Activated naive CD4-positive, alpha-beta T cell (primary cell): ENCODE measurements around the gene TRUB1.

Source experiments
- DNase-seq, 4 experiments: peaks; one replicate each; lab custom pipeline; 2025; lab: John Stamatoyannopoulos, UW

Gene TRUB1

GRCh38 chr10:114982989-114983388 lies 45.0 kb downstream of the TRUB1 start:
- no peak for DNase-seq

GRCh38 chr10:114987995-114988394 lies 50.0 kb downstream of the TRUB1 start:
- DNase-seq: no peak

- DNase-seq: no peak
Measured at GRCh38 chr10:114990586-114990985, 52.6 kb downstream of the TRUB1 start.

DNA sequence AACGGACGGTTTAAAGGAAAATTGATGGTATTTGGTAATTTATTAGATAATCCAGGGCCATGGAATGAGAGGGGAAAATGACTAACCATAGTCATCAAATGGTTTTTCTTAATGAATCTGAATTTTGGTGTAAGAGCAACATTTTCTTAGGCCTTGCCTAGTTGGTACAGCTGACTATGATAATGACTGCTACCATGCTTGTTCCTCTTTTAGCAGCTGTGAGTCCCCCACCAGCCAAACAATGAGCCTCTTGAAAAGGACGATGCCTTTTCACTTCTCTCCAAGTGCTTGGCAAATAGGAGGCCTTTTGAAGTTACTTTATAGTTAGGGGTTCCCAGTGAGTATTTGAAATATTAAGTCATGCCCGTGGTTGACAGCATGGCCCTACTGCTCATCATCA lies 53.0 kb downstream of the TRUB1 start:
- DNase-seq: no peak

GRCh38 chr10:114992189-114992775 lies 54.3 kb downstream of the TRUB1 start:
- DNase-seq: no peak

GRCh38 chr10:114995468-114996247 lies 57.7 kb downstream of the TRUB1 start:
- no peak for DNase-seq

- DNase-seq: no peak
Measured at GRCh38 chr10:114996542-114996941, 58.5 kb downstream of the TRUB1 start.

DNA sequence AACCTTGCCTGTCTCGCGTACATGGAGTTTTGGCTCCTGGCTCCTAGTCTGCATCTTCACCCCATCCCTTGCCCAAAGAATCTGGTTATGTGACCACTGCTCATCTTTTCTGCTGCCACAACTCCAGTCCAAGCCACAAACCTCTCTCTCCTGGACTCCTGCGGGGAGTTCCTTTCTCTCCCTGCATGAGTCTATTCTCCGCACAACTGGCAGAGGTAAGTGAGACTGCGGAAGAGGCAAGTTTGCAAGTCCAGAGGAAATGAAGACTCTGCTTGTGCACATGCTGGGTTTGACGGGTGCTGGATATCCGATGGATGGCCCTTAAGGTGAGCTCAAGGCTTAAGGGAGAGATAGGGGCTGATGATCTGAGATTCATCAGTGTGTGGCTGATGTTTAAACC lies 61.0 kb downstream of the TRUB1 start:
- DNase-seq: no peak

DNA sequence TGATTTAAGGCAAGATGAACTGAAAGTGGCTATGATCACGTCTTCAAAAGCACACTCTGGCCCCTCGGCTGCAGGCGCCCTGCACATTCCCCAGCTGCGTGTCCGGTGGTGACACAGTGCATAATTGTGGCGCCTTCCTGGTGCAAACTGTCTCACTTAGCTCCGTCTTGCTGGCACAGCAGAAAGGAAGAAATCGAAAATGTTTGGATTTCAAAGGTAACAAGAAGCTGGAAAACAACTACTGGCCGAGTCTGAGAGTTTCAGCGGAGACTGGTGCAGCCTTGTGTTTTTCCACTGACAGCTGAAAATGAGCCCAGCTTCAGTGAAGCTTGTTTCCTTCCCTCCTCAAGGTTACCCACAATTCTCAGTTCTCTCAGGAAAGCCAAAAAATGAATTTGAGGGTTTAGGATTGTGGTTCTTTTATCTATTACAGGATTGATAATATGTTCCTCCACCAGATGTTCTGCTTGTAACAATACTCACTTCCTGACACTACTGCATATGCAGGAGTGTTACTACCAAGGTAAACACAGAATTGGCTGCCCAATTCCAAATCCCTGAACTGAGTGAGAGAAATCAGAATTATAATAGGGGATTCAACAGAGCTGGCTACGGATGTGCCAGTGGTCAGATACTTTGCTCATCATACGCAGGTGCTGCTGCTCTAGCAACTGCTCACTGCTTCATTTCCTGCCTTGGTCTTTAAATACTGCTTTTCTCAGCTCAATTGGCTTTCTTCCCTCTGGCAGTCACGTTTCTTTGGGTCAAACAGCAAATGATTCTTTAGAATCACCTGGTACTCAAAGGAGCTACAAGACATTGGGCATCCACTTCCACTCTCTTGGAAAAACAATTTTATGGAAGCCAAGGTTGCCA lies 63.7 kb downstream of the TRUB1 start:
- DNase-seq: no peak

- DNase-seq: no peak
Measured at GRCh38 chr10:115003396-115003795, 65.4 kb downstream of the TRUB1 start.

- no peak for DNase-seq
Measured at GRCh38 chr10:115004236-115004862, 66.4 kb downstream of the TRUB1 start.

DNA sequence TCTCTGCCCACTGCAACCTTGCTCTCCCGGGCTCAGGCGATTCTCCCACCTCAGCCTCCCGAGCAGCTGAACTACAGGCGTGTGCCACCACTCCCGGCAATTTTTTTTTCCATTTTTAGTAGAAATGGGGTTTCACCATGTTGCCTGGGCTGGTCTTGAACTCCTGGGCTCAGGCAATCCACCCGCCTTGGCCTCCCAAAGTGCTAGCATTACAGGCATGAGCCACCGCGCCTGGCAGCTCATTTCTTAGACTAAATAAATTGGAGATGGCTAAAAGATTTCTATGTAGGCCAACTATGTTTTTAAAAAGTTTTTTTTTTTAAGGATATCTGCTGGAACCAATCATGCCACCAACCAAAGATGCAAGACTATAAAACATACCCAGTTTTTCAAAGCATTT lies 67.8 kb downstream of the TRUB1 start:
- DNase-seq: no peak

DNA sequence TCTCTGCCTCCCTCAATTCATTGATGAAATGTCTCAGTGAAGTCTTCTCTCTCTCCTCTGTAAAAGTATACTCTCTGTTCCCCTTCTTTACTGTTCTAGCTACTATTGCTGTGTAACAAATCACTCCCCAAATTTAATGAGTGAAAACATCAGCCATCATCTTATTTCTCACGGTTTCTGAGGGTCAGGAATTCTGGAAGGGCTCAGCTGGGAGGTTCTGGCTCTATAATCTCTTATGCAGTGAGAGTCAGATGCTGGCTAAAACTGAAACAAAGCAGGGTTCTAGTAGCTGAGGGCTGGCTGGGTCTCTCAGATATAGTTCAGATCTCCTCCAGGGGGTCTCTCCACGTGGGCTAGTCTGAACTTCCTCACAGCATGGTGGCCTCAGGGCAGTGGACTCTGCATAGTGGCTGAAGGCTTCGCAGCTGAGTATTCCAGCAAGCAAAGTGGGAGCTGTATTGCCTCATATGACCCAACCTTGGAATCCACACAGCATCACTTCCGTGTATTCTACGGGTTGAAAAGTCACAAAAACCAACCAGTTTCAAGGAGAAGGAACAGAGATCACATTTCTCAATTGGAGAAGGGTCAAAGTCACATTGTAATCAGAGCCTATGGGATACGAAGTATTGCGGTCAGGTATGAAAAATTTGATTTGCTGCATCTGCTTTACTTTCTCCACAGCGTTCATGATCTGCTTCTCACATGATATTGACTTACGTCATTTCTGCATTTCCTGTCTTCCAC lies 80.4 kb downstream of the TRUB1 start:
- DNase-seq: no peak

GRCh38 chr10:115020449-115020848 lies 82.5 kb downstream of the TRUB1 start:
- DNase-seq: no peak

DNA sequence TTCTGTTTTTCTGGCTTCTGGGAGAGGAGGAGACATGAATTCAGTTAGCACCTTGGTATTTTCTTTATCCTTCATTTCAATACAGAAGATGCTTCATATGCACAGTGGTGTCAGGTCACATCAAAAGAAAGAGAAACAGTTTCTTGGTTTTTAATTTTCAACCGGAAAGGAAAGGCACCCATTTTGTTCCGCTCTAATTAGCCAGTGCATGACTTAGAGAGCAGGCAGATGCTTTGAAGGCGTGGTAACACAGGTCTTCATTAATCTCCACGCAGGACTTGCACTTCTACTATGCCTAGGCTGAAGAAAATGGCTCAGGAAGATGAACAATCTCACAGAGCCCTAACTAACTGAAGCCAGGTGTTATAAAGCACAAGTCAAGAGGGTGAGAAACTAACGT lies 84.7 kb downstream of the TRUB1 start:
- no peak for DNase-seq

GRCh38 chr10:115023715-115024114 lies 85.7 kb downstream of the TRUB1 start:
- no peak for DNase-seq

- no peak for DNase-seq
Measured at GRCh38 chr10:115024371-115024770, 86.4 kb downstream of the TRUB1 start.

GRCh38 chr10:115026056-115026745 lies 88.2 kb downstream of the TRUB1 start:
- no peak for DNase-seq

GRCh38 chr10:115026746-115027140 lies 88.7 kb downstream of the TRUB1 start:
- DNase-seq: no peak
